Upper lobe of left lung (tissue), 4 donors: ENCODE results near the gene CATSPERE.

ENCODE experiments used
- POLR2A ChIP-seq, 4 donors: fragments of 450-650 bp; IDR thresholded peaks; one replicate each; pipeline ENCODE4 v1.5.1; 2016 to 2017; ENCODE audit warnings: antibody characterized with exemption in 4 of 4, mild to moderate bottlenecking in 2 of 4
- POLR2AphosphoS5 ChIP-seq, 2 donors: sonication (generic); formaldehyde crosslinking; IDR thresholded peaks; one replicate each; pipeline ENCODE4 v1.5.1; 2017; ENCODE audit warnings: antibody characterized with exemption in 2 of 2

GRCh38 chr1:244590670-244591069 lies 129.6 kb downstream of the CATSPERE start:
- TF ChIP-seq POLR2A (IDR thresholded peaks at IDR 0.05) (no peak), POLR2AphosphoS5 (IDR thresholded peaks at IDR 0.05) (no peak)
